HG02884 (cell line): Measurements from ENCODE around the gene PCSK1.
"Not testable (repeated sequence)": the region's sequence is repeated elsewhere in the genome, so short reads cannot be mapped to it uniquely, and the experiment has no call there.

Experiments used
- ATAC-seq: cut with Tn5 transposase; IDR thresholded peaks from one replicate; pipeline ENCODE4 v1.9.1; 2021; ENCODE audit warnings: mild to moderate bottlenecking, moderate library complexity; ENCODE audit not compliant: unreplicated experiment

The PCSK1 gene

DNA sequence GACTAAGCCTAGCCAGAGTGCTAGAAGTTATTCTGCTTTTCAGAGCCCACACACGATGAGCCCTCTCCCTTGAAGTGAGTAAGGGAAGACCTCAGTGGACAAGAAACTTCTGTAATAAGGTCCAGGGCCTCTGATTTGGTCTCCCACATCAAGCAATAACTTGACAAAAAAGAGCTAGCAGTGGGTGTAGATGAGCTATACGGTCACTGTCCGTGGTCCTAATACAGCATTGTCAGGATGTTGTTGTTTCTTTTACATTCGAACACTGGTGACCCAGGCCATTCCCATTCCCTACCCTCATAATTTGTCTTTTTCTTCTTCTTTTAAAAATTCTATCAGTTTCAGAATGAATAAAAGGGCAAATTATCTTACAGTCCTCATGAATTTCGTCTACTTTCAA, 5.2 kb downstream of the PCSK1 start:
- ATAC-seq, result no peak

DNA sequence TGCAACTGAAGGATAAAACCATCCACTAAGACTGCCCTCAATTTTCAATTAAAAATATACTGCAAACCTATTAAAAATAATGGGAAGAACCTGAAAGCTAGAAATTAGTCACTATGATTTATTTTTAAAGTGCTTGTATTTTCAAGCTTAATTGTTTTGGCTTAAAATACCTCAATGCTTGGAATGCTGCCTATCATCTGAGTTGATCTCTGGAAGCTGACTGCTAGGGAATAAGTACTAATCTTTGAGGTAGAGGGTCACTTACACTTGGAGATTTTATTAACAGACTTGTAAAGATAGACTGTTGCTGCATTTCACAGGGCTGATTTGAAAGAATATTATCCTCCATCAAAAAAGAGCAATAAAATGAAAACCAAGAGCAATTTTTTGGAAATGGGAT, 6.2 kb downstream of the PCSK1 start:
- ATAC-seq, result no peak

DNA sequence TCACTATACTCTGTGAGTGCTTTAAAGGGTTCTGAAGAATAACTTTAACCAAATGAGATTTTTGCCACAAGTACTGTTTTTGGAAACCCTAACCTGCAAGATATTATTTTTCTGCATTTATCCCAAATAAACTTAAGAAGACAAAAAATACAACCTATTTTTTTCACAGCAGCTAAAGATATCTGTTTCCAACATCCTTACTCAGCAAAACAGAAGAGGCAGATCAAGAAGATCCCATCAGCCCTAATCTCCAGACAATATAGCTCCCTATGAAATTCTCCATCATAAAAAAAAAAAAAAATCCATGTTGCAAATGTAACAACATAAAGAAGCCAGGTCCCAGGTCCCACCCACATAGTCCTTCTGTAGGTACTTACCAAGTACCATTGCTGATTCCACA, 7.6 kb downstream of the PCSK1 start:
- no peak for ATAC-seq

DNA sequence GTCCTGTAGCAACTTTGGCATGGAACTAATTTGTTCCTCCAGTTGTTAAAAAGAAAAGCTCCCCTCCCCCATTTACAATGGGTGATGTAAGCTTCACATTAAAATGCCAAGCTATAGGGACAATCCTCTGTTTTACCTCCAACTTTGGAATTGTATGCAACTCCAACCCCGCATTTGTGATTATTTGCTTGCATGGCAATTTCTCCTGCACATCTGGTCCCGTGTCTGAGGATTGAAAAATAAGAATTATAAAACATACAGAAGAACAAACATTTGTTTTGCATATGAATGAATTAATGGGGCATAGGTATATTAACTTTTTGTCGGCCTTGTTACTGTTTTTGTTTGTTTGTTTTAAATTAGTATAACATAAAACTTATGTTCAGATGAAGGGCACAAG, 17.2 kb downstream of the PCSK1 start:
- no peak for ATAC-seq

DNA sequence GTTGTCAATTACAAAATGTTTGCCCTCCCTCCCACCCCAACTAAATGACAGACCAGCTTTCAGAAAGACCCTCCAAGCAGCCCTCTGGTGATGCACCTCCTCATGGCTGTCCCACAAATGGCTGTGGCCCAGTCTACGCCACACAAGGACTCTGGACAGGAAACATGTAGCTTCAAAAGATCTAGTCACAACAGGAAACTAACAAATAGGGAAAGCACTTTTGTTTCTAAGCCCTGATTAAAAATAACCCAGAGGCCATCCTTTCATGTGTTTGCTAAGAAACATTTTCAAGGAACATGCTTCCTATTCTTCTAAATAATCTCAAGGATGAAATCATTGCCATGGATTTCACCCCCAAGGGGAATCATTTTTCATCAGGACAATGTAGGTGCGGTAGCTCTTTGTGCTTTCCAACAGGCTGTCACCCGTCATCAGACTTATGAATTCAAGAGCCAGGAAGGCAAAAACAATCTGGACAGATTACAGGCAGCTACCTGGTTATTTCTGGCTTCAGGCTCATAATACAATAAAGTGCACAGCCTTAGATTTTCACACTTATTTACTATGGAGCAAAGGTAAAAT, 20.1 kb downstream of the PCSK1 start:
- ATAC-seq, result no peak

DNA sequence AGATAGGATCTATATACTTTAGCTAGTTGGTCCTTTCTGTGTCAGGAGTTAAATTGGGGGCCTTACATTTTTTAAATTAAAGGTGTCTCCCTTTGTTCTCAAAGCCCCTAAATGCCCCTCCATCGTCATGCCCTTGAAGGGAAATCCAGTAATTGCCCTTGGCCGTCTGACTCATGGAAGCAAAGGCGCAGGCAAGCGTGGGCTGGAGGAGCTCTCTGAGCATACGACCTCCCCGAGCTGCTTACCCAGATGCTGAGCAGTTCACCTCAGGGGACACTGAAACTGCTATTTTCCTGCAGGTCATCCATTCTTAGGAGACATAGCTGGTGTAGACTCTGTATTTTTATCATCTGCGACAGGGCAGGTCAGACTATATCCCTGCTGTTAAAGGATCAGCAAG, 23.0 kb downstream of the PCSK1 start:
- no peak for ATAC-seq

DNA sequence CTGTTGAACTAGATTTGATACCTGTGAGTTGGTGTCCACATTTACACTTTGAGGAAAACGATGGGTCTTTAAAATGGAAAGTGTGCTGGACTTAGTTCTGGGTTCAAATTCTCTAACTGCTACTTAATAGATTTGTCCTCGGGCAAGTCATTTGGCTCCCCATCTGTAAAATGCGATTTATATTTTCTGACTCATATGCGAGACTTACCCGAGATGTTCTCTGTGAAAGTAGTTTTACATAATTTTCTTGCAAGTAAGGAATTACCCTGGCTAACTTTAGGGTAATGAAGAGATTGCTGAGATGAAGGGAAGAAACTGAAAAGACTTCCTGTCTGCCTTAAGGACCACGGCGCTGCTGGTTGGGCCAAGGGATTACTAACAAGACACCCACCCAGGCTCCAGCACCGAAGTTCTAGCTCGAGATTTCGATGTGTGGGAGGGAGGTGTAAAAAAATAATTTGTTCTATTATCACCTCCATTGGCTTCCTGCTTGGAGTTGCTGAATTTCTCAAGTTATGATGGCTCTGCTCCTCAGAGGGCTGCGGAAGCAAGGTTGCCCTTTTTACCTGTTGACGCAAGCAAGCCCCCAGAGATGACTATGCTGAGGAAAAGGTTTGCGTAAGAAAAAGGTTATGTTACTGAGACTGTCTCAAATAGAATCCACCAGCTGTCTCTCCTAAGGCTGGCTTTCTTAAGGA, 24.1 kb downstream of the PCSK1 start:
- no peak for ATAC-seq

DNA sequence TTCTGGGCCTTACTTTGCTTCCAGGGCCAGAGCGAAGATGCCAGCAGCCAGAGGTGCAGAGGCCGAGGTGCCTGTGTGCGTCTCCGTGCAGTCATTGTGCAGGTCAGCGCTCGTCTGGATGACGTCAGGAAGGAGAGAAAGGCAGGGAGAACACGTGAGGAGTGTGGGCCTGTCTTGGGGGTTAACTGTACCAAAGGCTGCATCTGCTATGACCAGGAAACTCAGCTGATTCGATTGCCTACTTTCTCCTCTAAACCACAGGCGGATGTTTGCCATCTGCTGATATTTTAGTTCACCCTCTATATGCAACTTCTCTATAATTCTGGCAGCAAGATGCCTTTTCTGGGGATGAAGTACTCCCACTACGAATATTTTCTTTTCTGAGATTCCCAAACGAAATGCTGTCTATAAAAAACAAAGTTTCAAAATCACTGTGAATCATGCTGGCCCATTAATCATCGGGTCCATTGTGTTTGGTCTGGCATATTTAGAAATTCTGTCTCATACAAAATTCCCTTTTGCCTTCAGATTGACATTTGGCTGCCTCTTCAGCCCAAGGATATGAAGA, 24.8 kb downstream of the PCSK1 start:
- no peak for ATAC-seq

DNA sequence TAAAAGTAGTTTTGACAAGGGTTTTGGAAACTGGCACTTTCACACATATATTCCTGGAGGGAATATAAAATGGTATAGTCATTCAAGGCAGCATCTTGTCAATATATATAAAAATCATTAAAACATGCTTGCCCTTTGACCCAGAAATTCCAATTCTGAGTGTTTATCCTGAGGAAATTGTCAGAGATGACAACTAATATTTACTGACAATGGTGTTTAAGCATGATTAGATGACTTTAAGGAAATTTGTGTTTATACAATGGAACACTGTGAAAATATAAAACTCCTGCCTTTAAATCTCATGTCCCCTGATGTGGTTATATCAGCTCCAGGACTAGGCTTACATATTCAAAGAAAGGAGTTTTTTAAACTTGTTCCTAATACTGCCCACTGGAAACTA, 25.6 kb downstream of the PCSK1 start:
- no peak for ATAC-seq

DNA sequence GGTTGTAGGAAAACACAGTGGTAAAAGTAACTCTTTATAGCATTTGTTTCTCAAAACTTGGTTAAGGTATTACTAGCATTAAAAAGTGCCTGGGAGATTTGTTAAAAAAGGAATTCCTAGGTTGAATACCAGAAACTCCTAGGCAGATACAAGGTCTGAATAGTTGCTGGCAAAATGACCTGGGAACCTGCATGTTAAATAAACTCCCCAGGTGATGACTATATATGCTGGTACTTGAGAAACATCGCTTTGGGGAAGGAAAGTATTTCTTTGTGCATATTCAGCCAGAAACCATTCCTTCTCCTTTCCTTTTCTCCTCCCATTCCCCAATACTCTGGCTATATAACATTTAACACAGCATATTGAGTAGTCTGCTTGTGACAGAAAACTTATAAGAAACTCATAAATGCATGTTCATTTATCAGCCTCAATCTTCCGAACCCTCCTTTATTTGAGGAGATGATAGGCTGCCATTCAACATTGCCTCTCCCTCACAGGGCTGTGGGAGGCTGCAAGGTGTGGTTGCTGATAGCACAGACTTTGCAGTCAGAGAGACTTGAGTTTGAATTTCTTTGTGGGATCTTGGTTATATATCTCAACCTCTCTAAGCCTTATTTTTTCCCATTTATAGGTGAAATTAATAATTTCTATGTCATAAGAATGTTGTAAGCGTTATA, 28.7 kb downstream of the PCSK1 start:
- no peak for ATAC-seq

DNA sequence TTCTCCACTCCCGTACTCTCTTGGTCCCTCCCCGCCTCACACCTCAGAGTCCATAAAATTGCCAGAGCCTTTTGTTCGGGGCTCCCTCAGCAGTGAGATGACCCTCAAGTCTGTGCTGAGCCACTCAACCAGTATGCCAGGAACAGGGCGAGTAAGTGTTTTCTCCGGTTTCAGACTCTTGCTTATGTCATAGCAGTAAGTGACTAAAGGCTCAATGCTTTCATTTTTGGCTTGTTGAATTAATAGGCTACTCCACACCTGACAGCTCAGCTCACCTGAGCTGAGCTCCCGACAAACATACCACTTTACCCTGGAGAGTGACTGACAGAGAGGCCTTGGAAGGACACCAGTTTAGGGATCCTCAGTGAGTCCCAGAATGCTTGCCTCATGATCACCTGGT, 30.5 kb downstream of the PCSK1 start:
- ATAC-seq, result no peak

DNA sequence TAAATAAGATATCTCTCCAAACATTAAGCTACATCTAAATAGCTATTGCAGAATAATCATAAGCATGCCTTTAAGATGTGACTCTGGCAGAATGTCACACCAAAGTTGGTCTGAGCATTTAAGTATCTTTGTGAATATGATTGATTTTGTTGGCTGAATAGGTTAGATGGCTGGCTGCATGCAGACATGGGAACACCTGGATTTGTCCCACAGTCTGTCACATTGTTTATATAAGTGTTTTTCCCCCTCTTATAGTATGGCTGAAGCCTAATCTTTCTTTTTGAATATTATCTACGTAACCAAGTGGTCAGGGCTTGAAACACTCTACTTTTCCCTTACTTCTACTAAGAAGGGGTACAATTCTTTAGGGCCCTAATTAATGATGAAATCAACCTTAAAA, 36.2 kb downstream of the PCSK1 start:
- ATAC-seq, result no peak

DNA sequence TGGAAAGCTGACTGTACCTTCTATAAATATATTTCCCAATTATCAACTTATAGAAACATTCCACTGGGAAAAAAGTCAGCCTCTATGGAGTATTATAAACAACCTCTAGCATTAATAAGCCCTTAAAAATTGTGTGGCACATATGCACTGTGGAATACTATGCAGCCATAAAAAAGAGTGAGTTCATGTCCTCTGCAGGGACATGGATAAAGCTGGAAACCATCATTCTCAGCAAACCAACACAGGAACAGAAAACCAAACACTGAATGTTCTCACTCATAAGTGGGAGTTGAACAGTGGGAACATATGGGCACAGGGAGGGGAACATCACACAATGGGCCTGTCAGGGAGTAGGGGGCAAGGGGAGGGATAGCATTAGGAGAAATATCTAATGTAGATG, 37.8 kb downstream of the PCSK1 start:
- ATAC-seq, result not testable (repeated sequence)

DNA sequence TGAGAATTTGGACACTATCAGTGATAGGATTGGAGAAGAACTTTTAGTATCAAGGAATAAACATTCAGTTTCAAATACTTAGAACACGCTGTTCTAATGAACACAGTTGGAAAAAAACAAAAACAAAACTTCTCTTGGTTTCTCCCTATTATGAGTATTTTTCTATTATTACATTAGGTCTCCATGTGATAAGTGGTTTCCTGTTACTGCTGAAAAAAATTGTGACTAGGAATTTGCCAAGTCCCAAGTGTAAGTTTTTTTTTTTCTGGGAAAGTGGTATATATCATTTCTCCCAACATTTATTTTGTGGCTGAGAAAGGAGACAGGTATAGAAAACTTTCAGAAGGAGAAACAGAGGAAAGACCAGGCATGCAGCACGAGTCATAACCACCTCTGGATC, 41.1 kb downstream of the PCSK1 start:
- ATAC-seq, result no peak

DNA sequence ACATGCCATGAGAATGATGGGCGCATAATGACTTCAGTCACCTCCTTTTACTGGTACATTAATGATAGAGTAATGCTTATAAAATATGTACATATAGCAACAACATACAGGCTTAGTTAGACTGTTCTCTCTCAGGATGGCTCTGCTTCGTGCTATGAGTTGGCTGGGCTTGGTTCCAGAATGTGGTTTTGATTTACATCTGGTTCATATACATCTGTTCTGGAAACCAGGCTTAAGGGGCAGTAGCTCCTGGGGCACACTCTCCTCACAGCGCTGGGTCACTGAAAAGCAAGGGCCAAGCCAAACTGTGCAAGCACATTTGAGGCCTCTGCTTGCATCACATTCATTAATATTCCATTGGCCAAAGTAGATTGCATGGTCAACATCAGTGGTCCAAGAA, 44.9 kb downstream of the PCSK1 start:
- no peak for ATAC-seq

DNA sequence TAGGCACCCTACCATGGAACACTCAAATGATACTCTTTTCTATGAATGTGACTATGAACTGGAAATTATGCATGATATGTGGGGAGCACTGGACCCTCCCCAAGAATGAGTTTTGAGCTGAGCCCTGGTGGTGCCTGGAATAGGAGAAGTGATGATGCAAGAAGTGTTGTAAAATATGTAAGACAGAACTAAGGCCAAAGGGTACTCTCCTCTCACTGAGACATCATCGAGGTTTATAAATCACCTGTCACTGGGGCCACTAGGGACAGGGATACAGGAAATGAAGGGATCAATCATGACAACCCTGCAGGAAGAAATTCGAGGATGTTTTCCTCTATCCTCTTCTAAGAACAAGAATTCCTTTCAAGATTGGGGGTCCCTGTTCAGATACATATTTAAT, 45.4 kb downstream of the PCSK1 start:
- ATAC-seq, result no peak

DNA sequence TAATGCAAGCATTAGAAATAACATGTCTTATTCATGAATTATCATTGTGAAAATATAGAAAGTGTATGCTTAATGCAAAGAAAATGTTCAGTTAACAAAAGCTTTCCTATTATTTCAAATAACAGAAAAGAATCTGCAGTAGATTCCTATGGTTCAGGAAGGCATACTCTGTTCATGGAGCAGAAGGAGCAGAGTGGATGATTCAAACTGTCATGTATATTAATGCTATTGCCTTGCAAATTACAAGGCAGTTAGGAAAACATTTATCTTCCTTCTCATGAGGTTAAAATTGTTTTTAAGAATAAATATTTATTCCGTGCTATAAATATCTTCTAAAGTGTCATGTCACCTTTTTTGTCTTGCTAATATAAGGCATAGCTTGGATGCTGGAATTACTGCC, 47.5 kb downstream of the PCSK1 start:
- ATAC-seq, result no peak

DNA sequence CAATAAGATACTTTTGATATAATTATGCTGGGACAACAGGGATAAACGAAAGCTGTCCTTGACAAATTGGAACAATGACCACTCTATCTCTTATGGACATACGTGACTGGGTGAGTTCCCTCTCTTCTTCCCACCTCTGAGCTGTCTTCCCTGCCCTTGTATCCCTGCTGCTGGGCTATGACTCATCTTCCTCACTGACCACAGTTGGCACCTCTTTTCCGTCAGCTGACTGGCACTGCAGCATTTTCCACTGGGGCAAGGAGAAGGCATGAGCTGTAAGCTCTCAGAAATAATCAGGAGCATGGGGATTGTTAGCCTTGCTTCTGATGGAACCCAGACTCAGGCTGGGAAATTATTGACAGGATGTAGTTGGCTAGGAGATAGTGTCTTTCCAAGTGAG, 48.7 kb downstream of the PCSK1 start:
- no peak for ATAC-seq

DNA sequence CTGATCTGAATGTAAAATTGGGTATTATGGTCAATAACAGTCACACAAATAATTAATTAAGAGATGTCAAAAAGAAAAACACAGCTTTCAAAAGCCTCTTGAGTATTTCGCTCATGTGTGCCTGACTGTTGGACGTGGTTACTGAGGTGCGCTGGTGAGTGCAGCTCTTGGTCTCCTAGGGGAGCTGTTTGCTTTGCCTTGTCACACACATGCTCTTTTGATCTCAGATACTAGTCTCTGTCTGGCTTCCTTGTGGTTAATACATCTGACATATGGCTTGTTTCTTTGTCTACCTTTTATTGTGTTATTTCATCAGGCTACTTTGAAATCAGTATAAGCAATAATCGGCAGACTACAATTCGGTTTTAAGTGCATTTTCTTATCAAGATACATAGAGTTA, 51.5 kb downstream of the PCSK1 start:
- no peak for ATAC-seq

DNA sequence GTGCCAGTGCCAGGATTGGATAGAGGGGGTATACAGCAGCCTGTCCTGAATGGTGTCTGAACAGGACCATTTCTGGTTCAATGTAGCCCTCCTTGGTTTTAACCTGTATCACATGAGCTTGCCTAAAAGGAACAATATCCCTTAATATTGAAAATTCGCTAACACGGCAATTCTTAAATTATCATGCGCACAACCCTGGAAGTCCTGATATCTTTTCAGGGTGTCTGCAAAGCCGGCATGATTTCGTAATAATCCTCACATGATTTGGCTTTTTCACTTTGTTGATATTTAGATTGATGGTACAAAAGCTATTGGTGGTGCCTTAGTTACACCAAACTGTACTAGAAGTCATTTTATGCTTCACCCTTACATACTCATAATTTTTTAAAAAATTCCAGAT, 53.2 kb downstream of the PCSK1 start:
- no peak for ATAC-seq

DNA sequence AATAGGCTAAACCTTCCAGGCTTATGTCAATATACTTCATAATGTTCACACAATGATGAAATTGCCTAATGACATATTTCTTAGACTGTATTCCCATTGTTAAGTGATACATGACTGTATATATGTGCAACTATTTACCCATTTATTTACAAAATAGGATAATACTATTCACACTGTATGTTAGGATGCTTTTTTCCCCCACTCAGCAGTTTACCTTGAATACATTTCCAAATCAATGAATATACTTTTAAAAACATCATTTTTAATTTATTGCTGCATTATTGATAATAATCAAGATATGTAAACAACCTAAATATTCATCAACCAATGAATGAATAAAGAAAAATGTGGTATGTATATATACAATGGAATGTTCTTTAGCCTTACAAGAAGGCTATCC, 55.5 kb downstream of the PCSK1 start:
- no peak for ATAC-seq

DNA sequence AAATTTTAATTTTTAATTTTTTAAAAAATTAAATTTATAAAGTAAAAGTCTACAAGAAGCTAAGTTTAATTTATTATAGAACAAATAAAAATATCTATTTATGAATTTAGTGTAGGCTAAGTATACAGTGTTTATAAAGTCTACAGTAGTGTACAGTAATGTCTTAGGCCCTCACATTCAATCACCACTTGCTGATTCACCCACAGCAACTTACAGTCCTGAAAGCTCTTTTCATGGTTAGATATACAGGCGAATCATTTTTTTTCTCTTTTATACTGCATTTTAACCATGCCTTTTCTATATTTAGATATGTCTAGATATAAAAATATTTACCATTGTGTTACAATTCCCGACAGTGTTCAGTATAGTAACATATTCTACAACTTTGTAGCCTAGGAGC, 55.9 kb downstream of the PCSK1 start:
- ATAC-seq, result no peak
